NAMALWA (cell line): ENCODE data around the gene CGREF1.

Experiments used
- DNase-seq: peaks from one replicate; pipeline ENCODE4 v3.0.0-alpha.2; 2015; ENCODE audit warnings: low spot score

Gene CGREF1

GRCh38 chr2:27073782-27074181, 45.1 kb downstream of the CGREF1 start:
- DNase-seq, result no peak

DNA sequence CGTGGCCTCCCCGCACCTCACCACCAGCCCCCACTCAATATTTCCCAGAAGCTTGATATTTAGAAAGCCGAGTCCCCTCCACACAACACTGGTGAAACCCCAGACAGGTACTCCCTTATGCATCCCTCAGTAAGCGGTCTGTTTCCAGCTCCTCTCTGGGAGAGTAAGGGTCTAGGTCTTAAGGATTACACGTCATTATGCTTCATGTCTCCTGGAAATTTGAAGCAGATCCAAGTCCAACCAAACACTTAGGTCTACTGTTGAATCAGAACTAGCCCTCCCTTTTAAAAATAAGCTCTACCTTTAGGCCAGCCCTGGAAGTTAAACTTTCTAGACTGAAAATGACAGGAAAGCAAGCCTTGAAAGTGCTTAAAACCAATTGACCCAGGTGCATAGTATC, 46.0 kb downstream of the CGREF1 start:
- no peak for DNase-seq

GRCh38 chr2:27071990-27072830, 46.7 kb downstream of the CGREF1 start:
- DNase-seq, result no peak

GRCh38 chr2:27071277-27071989, 47.5 kb downstream of the CGREF1 start, which contains the start of gene OST4:
Gene OST4 (minus strand): TSS chr2:27071654.
- DNase-seq, result peak; percentile 93

DNA sequence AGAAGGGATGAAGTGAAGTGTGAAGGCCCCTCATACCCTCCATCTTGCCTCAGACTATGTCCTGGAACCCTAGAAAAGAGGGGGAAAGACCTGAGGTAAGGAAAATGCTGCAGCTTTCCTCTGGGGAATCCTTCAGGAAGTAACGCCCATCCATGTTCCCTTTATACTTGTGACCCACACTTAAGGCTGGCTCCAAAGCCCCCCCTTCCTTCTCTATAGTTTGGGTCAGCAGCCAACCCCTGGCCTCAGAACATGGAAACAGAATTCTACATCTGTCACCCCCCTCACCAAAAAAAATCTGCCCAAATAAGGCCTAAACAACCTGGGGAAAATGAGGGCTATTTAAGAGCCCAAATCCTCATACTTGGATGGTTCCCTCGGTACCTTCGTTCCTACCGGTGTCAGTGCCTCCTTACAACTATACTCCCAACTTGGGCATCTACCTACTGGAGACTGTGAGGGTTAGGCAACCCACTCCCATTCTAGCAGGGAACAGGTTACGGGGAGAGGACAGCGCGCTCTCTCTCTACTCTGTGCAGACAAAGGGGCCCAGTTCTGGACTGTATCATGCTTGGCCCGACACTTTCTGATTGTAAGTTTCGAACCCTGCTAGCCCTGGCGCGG, 48.2 kb downstream of the CGREF1 start:
- DNase-seq, result no peak

- DNase-seq, result no peak
Measured at GRCh38 chr2:27069961-27070618, 48.8 kb downstream of the CGREF1 start.

GRCh38 chr2:27069436-27069835, 49.5 kb downstream of the CGREF1 start:
- DNase-seq, result no peak

GRCh38 chr2:27067385-27067784, 51.5 kb downstream of the CGREF1 start:
- DNase-seq, result no peak

- DNase-seq, result no peak
Measured at GRCh38 chr2:27065128-27065527, 53.8 kb downstream of the CGREF1 start.

GRCh38 chr2:27060323-27060722, 58.6 kb downstream of the CGREF1 start:
- DNase-seq, result no peak

DNA sequence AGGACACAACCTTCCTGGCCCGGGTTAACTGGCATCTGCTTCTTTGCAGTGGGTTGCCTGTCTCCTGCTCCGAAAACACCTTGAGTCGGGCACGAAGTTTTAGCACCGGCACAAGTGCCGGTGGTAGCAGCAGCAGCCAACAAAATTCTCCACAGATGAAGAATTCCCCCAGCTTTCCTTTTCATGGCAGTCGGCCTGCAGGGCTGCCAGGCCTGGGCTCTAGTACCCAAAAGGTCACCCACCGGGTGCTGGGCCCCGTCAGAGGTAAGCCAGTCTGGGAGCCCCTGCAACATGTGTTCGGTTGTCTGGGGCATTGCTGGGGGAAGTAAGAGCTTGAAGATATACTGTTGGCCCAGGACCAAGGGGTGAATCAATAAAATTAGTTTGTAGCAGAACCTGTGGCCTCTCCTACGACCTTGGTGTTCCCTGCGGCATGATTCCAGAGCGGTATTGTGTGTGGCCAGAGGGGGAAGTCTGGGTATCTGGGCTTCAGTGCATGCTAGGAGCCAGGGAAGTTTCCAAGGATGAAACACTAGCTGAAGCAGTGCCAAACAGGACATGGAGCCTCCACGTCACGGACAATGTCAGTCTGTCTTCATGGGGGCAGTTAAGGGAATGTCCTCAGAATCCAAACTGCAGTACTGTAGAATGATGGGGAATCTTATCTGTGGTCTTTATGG, 59.6 kb downstream of the CGREF1 start:
- DNase-seq, result no peak

DNA sequence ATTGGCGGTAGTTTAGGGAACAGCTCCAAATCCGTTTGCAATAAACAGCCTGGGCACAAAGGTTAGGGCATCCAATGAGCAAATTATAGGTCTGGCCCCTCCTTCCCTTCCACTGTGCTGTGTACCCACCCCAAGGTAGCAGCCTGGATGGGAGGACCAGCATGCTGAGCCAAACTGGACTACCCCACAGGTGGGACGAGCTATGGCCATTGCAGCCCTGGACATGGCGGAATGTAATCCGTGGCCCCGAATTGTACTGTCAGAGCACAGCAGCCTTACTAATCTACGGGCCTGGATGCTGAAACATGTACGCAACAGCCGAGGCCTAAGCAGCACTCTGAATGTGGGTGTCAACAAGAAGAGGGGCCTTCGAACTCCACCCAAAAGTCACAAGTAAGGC, 60.7 kb downstream of the CGREF1 start:
- DNase-seq, result no peak

DNA sequence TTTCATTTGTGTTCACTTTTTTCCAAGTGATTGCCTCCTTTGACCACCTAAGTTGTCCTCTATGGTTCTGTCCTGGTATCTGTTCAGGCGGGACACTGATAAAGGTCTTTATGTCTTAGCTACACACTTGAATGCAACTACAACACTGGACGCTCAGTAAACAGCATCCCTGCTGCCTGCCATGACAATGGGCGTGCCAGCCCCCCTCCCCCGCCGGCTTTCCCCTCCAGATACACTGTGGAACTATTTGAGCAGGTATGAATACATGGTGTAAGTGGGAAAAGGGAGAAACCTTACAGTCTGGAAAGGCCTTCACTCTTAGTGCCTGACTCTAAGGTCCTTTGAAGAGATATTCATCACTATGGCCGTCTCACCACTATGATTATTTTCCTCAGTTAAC, 61.7 kb downstream of the CGREF1 start:
- no peak for DNase-seq

- no peak for DNase-seq
Measured at GRCh38 chr2:27054721-27055120, 64.2 kb downstream of the CGREF1 start.

DNA sequence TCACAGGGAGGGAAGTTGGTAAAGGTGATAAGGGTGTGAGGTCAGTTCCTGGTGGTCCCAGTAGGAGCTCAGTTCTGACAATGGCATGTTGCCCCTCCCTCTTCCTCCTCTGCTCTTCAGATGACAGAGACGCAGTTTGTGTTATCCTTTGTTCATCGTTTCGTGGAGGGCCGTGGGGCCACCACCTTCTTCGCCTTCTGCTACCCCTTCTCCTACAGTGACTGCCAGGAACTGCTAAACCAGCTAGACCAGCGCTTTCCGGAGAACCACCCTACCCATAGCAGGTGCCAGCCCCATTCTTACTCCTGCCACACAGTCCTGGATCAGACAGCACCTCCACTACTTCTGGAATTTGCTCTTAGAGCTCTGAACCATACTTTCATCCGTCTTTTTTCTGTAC, 65.2 kb downstream of the CGREF1 start:
- DNase-seq, result no peak

- no peak for DNase-seq
Measured at GRCh38 chr2:27053321-27053720, 65.6 kb downstream of the CGREF1 start.

DNA sequence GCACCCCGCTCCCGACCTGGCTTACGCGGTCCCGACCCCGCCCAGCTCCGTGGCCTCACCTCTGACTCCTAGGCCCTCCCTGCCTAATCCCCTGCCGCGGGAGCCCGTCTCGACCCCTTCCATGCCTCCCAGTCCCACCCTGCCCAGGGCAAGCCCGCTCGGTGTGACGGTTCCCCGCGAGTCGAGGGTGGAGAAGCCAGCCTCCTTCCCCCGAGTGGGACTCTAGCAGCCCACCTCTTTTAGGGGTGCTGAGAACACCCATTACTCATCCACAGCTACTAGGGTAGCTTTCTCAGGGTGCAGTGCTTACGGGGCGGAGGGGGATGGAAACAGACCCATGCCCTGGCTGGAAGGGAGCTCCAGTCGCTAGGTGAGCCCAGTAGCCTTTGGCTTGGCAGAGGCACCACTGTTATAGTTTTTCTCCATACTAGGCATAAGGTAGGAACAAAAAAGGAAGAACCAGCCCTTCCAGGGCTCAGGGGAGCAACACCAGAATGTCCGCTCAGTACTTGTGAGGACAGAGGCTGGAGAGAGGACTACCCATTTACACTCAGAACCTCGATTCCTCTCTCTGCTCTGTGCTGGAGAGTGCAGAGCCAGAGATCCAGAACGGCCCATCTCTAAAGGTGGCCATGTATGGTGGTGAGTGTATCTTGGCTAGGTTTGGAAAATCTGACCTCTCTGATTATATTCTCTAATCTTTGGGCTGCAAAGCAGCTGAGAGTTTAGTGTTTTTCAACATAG, 66.9 kb downstream of the CGREF1 start:
- DNase-seq, result peak; percentile 43

DNA sequence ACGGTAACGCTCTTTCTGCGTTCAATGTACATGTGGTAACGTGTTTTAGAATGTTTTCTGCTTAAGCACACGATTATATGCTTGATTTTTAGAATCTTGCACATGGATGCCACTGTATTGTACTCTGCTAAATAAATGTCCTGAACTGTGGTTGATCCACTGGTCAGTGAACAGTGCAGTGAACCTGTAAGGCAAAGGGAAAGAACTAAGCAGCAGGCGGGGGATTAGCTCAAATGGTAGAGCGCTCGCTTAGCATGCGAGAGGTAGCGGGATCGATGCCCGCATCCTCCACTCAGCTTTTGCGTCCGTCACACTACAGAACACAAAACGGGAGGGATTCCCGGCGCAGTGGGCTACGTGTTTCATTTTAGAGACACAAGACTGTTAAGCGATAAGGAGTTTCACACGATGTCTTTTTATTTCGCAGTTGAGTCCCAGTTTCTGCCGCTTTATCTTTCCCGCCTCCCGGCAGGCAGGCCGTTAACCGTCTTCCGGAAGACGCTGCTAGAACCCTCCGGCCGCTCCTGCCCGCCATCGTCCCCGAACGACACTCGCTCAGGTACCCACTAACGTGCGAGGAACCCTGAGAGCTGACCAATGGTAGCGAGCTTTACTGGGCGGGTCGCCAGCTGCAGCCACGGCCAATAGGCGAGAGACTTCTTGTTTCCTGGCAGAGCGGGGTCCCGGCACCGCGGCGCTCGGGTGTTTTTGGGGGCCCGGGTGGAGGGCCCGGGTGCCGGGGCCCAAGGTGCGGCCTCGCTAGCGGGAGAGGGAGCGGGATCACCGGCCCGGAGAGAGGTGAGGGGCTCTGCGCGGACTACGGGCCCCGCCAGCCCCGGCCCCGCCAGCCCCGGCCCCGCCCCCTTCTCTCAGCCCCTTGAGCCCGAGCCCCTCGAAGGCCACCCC, 67.7 kb downstream of the CGREF1 start, which contains the start of gene AGBL5:
Gene AGBL5 (plus strand): TSS at position 673 of the 906 bp plus-strand sequence. CDS start 1,291 bp downstream, outside the sequence.
- peak; percentile 97 for DNase-seq
